COLO829 (cell line): Measurements from ENCODE around the gene GPR63.

Experiments used
- DNase-seq: peaks from one replicate; pipeline ENCODE4 v3.0.0; 2012; ENCODE audit warnings: low spot score

The GPR63 gene

DNA sequence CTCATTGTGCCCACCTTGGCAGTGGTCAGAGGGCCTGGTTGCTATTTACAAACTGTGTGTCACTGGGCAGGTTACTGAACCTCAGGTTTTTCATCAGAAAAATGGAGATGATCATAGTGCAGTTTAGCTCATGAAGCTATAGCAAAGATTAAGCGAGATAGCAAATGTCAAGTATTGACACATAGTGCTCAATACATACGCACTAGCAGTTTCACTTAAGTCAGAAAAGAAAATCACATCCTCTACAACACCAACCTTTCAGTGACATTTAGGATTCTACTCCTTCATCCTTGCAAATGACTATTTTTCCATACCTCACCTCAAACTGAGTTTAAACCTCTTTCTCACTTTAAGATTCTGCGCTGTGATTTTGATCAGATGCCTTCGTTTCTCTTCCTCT is 16.2 kb downstream of the GPR63 start:
- DNase-seq, result no peak

DNA sequence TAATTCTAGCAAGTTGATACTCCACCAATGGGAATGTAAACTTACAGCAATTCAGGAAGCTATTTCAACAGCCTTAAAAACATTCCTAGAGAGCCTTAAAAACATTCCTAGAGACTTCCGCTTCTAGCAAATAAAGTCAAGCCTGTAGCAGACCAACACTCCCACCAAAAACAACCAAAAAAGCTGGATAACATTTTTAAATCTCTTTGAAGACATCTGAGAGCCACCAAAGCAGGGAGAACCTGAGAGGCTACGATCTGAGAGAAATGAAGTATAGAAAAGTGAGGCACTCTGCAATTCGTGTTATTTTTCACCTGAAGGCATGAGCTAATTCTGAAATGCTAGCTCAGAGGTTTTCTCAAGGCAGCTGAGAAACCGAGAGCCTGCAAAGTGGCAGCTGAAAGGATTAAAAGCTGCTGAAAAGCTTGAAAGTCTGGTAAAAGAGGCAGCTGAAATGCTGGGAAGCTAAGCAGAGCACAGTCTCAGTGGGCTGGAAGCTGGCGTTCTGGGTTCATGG is 20.9 kb downstream of the GPR63 start:
- no peak for DNase-seq

DNA sequence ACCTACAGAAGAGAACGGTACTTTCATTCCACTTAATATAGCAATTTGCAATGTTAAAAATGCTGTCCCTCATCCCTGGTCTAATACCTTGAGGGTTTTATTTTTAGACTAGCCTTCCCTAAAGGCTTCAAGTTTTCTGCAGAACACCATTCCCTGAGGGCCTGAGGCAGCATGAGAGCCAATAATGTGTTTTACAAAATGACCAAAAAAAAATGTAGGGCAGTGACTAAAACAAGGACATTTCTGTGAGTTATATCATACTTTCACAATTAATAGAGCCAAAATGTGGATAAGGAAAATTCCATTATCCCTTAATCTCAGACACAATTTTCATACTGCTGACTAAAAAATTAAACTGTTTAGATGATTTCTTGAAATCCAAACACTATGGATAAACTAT is 22.7 kb downstream of the GPR63 start:
- DNase-seq, result no peak

DNA sequence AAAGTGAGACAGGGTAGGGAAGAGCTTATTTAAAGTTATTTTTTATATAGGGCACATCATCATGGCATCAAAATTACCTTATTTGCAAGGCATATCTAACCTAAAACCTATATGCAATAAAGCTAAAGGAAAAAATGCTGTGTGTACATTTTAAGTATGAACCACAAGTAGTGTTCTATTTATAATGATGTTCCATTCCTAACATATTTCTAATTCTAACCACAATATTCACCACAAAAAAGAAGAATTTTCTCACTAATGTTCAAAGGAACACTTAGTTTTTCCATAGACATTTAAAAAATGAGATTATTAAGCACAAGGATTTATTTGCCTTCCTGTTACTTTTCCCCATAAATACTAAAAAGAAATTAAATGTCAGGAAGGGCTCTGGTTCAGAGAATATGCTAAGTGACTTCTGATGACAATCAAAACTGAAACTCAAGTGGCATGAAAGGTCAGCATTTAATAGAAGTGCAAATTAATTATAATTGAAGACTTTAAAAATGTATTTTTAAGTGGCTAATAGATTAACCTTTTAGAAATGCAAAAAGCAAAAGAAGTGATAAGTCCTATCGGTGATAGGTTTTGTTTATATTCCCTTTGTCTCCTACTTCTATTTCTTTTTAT is 25.1 kb downstream of the GPR63 start:
- DNase-seq, result no peak

DNA sequence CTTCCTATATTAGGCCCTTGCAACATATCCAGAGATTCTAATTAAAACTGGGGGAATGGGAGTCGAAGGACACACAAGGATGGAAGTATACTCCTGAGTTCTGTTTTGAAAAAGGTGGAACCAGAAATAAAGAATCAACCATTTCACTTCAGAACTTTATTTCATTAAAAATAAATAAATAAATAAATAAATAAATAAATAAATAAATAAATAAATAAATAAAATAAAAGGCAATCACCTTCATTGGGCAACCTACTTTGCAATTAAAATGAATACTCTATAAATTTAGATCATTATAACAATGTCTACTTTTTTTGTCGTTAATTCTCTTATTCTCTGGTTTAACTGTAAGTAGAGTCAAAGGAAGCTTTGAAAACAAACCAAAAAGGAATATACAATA is 25.6 kb downstream of the GPR63 start:
- no peak for DNase-seq

DNA sequence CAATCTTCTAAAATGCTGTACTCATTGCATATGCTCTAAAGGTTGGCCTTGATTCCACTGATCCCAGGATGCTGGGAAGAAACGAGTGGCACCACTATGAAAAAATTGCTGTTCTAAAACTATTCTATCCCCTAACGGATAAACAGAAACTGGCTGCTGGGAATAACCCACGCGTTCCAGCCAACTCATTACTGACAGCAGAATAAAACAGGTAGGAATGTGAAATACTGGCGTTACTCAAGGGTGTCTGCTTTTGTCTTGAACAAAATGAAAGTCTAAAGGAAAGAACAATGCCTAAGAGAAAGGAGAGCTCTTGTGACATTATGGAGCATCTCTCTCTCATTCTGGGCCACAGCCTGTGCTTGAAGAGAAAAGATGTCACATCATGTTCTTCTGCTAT is 26.1 kb downstream of the GPR63 start:
- DNase-seq, result no peak

DNA sequence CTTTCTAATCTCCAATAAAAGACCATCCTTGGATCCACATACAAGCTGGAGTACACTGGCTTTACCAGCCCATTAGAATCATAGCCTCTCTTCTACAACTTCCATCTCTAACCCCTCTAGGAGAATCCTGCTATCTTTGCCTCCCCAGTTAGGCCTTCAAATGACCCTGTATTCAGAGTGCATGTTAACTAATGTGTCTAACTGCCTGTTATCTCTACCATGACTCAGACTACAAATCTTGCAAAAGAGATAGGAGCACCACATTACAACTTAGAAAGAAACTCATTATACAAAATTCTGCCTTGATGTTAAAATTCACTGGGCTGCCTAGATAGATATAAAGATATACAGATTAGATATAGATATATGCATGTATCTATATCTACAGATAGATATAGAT is 28.2 kb downstream of the GPR63 start:
- DNase-seq, result no peak

DNA sequence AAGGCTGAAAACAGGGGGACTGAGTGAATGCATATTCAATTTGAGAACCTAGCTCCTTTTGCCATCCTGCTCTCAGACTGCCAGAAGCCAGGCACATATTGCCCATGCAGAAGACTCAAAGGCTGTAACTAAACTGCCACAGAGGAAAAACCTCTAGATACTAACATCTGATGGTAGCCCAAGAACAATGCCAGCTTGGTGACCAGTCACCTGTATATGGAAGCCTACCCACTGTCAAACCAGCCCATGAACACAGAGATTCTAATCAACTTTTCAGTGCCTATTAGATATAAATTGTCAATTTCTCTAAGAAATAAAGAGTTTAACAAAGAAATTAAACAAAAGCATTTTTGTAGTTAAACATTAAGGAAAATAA is 34.2 kb downstream of the GPR63 start:
- no peak for DNase-seq

DNA sequence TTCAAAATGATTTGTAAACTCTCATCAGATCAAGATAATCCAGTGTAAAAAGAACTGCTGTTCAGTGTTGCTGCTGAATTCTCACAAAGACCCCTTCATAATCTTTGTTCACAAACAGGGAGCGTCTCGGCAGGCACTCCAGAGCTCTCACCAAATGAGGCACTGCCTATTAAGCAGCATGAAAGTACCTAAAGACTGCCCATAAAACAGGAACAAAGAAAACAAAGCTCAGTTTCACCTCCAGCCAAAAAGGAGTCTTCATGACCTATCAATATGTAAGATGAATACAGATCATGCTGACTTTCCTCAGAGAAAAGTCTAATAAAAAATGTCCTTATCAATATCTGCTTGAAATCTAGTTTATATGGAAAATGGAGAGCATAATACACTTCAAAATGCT is 41.8 kb downstream of the GPR63 start:
- no peak for DNase-seq

DNA sequence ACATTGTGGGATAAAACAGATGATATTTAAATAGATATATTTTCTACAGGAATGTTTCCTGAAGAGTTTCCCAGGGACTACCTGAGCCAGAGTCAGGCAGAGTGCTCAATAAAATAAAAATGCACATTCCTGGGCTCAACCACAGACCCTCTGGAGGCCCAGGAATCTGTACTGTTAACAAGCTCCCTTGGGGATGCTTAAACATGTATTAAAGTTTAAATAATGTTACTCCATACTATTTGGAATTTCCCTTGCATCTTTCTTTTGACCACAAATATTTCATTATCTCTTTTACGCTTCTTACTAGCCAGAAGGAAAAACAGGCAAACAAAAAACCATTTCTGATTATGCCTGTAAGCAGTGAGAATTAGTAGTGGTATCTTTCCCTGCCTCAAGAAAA is 42.3 kb downstream of the GPR63 start:
- no peak for DNase-seq

DNA sequence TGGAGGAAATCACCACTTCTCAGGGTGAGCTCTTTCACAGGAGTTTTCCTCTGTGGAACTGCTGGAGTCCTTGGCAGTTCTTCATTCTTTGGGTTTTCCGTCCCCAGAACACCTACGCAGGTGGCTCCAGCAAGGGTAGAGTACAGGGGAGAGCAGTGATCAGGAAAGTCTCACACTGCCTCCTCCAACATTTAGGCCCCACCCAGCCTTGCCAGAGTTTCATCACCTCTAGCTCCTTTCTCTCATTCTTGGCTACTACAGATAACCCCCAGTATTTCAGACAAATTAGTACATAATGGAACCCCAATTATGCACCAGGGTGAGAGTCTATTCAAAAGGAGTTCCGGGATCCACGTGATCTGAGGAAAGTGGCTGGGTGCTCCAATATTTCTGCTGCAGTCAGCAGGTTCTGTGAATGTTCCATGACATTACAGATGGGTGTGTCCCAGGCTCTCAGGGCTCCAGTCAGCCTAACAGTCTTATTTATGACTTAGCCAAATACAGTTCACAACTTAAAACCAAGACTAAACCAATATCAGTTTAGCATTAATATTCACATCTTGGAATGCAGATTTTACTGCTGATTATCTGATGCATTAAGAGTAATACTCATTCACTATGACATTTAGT is 44.6 kb downstream of the GPR63 start:
- no peak for DNase-seq

DNA sequence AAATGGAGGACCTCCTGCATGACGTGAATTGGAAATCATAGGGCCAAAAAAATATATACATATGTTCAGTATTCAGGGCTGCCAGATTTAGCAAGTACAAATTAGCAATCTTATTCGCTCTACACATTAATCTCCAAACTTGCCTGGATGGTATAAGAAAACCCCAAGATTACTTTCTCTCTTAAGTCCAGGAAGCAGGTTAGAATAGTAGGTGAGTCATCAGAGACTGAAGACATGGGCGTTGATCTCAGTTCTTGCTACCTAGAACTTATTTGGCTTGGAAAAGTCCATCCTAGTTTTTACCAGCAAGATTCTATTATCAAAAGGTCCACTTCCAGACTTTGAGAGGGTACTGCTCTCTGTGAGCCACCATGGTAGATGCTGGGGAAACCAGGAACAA is 47.4 kb downstream of the GPR63 start:
- DNase-seq, result no peak

DNA sequence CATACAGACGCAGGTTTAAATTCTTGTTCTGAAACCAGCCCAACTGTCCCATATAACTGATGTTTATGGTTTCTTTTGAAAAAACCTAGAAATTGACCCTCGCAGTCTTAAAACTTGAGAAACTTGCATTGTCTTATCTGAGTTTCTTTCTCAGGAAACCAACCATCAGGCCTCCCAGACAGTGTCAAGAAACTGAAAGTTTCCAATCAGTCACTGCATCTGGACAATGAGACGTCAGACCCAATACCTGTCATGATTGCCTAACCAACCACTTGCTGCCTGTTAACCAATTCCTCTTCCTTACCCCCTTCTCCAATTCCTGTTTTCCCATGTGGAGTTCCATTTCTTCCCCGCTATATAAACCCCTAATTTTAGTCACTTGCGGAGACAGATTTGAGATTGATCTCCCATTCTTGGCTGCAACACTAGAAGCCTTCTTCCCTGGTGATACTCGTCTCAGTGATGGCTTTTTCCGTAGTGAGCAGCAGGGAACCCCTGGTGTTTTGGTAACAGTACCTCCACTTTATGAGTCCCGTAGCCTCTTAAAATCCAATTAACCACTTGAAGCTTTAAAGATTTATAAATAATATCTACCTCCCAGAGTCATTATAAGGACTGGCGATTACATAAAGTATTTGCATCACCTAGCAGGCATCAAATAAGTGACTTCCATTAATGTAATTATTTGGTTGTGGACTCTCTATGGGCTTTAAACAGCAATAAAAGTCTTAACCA is 49.3 kb downstream of the GPR63 start:
- no peak for DNase-seq

DNA sequence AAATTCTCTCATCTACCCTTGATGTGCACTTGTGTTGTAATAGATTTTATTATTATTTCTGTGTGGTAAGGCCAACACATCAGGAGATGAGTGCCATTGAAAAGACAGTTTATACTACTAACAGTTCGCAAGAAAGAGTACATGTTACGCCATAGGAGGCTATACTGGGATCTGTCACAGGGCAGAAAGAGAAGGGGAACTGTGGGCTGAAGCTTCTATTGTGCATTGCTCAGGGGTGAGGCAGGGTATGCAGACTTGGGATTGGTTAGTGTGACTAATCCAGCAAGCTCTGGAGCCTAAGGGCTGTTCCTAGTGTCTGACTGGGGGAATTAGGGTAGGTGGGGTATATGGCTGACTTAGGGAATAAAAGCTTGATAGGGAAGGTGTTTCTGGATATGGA is 50.9 kb downstream of the GPR63 start:
- DNase-seq, result no peak

DNA sequence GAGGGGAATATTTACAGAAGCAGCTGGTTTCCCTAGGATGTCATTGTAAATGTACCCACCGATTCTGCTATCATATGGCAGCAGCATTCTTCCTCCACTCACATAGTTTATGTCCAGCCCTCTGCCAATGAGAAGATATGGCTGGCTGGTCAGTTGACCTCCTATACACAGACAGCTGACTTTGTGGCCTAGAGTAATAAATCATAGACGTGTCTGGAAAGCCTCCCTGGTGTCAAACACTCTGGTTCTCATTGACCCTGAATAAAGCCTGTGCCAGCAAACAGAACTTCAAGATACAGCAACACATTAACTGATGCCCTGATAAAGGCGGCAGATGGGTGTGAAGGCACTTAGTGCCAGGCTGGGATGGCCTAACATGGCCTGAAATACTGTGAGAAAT is 52.6 kb downstream of the GPR63 start:
- no peak for DNase-seq

DNA sequence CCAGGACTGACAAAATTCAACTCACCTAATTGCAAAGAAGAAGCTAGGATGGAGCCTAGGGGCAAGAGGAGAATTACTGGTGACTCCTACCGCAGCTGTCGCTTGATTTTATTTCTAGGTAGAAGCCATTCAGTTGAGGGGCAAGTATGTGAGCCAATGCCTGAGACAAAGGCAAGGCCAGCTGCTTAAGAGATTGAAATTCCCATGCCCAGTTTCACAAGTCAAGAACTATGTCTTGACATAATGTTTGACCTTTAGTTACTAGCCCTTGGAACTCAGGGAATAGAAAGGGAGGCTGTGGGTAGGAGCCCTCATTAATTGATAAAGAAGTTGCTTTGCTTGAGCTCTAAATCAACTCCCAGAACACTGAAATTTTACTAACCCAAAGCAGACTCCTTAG is 54.0 kb downstream of the GPR63 start:
- DNase-seq, result no peak

DNA sequence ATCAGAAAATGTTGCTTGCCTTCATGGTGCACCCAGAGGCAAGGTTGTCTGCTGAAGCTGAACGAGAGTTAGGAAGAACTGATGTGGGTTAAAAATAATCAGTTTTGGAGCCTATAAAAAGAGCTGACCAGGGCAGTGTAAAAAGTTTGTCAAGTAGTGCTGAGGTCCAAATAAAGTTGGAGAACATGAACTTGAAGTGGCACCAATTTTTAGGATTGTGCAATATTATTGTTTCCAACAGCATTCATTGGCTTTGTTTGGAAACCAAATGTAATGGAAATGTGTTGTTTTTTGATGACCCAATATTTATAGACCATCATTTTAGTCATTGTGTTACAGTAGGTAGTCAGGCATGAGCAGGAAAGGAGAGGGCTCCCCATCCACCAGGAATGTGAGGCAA is 55.7 kb downstream of the GPR63 start:
- DNase-seq, result no peak

DNA sequence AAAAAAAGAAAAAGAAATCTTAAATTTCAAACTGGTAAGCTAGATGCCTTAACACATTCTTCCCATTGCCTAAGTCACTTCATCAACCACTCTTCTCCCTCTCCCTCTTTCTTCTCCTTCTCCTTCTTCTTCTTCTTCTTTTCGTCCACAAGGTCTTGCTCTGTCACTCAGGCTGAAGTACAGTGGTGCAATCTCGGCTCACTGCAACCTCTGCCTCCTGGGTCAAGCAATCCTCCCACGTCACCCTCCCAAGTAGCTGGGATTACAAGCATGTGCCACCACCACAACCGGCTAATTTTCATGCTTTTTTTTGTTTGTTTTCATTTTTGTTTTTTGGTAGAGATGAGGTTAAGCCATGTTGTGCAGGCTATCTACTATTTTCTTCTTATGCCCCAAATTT is 60.2 kb downstream of the GPR63 start:
- no peak for DNase-seq

DNA sequence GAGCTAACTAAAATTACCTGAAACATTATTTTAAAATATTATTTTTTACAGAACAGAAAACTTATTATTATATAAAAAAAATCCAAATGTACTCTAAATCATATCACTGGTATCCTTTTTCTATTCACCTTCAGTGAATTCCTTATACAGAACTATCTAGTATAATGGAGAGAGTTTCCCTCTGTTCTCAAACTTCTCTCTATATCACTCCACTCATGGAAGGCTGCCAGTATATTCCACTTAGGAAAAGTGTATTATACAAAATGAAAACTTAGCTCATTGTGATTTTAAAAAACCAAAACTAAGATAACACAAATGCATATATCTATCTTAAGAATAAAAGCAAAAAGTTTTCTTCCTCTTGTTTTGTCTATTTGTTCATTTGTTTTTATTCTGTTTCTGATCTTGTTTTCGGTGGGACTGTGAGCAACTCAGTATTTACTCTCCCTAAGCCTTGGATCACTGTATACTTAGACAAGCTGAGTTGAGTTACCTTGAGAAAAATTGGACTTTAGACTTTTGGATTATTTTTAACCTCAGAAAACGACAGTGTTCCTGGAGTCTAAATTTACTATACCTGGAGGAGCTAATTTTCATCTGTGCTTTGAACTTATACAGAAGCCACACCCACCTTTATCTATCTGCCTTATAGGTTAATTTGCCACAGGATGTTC is 61.4 kb downstream of the GPR63 start:
- DNase-seq, result no peak

DNA sequence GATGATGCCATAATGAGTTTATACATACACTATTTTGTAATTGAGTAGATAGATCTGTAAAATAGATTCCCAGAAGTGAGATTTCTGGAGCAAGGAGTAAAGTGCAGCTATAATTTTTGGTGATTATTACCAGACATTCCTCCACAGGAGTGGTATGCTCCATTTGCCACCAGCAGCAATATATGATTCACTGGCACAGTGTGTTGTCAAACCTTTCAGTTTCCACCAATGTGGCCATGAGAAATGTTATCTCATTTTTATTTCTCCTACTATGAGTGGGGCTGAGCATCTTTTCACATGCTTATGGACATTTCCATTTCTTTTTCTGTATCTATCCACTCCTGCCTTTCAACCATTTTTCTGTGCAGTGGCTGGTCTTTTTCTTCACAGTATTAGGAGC is 70.5 kb downstream of the GPR63 start:
- no peak for DNase-seq

DNA sequence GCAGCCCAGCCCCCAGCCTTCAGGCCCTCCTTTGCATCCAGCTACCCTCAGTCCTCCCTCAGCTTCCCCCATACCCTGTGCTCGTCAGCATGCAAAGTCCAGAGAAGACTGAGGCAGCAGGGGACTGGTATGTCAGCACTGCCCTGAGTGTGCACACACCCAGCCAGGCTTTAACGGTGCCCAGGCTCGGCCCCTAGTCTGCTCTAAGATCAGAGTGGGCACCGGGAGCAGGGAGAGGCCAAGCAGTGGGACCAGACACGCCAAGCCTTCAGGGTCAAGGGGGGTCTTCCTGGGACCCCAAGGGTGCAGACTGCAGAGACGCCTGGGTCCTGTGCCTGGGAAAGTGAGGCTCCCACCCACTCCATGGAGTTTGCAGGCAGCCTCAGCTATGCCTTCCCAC is 74.7 kb downstream of the GPR63 start:
- no peak for DNase-seq

DNA sequence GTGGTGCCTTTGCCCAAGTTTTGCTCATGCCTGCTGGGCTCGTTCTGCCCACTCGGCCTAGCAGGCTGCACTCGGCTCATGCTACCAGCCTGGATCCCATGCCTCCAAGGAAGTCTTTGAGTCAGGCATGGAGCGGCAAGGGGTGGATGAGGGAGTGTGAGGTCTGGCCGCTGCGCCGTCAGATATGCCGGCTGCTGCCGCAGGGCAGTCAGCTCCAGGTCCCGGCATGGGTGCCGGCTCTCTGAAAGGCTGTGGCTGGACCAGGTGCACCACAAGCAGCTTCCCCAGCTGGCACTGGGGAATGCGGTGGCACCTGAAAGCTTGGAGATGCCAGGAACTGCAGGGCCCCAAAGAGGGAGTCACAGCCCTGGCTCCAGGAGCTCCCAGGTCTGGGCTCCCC is 75.5 kb downstream of the GPR63 start:
- DNase-seq, result no peak

DNA sequence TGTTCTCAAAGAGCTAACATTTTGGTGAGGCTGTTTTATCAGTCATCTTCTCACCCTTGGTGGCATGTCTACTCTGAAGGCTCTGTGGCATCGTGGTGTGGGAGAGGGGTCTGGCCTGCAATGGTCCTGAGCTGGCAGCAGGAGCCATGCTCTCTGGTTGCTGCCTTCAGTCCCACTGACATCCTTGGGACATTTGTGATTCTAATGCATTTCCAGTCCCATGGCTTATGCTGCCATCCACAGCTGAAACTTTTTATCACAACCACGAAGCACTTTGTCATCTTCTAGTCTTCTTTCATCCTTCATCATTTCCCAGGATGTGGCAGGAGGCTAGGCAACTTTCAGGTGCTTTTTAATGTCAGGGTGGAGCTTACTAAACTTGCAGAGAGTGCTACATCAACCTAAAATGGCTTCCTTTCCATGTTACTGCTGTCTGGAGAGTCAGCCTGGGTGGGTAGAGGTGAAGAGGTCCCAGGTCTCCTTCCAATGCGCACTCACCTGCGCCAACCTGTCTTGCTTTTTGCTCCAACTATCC is 77.1 kb downstream of the GPR63 start:
- DNase-seq, result no peak
